ENCODE measurements around the gene RSAD1.

RSAD1 gene

DNA sequence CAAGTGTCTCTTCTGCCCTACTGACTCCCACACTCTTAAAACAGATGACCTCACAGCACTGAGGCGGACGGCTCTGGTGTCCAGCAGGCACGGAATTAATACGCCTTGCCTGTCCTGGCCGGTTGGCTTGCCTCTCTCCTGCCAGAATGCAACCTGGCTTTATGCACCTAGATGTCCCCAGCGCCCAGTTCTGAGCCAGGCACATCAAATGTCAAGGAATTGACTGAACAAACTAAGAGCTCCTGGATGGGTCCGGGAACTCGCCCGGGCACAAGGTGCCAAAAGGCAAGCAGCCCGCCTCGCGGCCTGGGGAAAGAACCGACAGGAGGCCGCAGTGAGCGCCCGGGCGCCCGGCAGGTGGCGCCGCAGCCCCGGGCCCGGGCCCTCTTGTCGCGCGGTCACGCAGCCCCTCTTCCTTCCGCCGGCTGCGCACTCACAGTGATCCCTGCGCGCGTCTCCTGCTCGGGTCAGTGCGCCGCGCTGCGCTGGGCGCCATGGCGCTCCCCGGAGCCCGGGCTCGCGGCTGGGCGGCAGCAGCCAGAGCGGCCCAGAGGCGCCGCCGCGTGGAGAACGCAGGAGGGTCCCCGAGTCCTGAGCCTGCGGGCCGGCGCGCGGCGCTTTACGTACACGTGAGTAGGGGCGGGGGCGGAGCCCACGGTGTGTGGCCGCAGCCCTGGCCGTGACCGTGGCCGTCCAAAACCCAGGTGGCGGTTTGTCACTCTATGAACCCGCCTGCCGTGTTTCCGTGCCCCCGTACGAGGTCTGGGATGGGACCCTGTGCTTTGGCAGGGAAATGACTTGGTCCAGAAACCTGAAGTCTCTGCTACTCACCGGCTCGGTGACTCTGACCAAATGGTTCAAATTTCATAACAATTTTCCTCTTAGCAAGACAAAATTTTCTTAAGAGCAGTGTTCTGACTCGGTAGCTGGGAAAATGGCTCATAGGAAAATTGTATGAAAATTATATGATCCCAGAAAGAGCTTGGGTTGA lies at the start of gene RSAD1:
Gene RSAD1 (plus strand): TSS at position 470 of the 991 bp plus-strand sequence. CDS start 25 bp downstream, at position 495.
- Histone ChIP-seq H3K36me3 (ENCODE audit: insufficient read depth, low read length) (peaks cover 13% of the 10 kb centered on the region), H3K9me3 (ENCODE audit: low read length) (no peaks in the 10 kb centered on the region), H3K27ac (ENCODE audit: low read depth, low read length) (peak within 1 kb of the TSS; percentile 70), H3K27me3 (ENCODE audit: control insufficient read depth in 1 of 2, insufficient read depth in 2 of 2, low read length in 2 of 2) (no peaks in the 10 kb centered on the region), H3K9ac (ENCODE audit: low read length) (peak within 1 kb of the TSS; percentile 71), H3K4me1 (ENCODE audit: insufficient read depth, low read length) (peaks cover 20% of the 10 kb centered on the region), H3K4me3 (ENCODE audit: low read depth in 1 of 2, low read length in 2 of 2) (peak within 1 kb of the TSS; percentile 59 to 98)

DNA sequence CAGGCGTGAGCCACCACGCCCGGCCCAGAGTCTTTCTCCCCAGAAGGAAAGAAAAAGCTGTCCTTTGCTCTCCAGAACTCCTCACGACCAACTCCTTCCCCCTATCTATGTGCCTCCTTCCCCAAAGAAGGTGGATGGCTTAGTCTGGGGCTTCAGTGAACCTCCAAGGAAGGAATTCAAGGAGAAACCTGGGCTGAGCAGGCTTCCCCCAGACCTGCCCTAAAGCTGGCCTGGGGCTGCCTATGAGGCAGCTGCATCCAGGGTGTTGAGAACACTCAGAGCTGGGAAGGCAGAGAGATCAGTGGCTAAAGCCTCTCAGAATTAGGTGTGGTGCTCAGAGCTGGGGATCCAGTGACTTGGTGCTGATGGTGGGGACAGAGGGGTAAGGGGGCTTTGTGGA lies 48.9 kb upstream of the RSAD1 start:
- no peak overlapping the region for H3K27ac ChIP-seq (ENCODE audit: low read depth, low read length)
- H3K4me3 ChIP-seq (ENCODE audit: low read depth in 1 of 2, low read length in 2 of 2): no peak overlapping the region

DNA sequence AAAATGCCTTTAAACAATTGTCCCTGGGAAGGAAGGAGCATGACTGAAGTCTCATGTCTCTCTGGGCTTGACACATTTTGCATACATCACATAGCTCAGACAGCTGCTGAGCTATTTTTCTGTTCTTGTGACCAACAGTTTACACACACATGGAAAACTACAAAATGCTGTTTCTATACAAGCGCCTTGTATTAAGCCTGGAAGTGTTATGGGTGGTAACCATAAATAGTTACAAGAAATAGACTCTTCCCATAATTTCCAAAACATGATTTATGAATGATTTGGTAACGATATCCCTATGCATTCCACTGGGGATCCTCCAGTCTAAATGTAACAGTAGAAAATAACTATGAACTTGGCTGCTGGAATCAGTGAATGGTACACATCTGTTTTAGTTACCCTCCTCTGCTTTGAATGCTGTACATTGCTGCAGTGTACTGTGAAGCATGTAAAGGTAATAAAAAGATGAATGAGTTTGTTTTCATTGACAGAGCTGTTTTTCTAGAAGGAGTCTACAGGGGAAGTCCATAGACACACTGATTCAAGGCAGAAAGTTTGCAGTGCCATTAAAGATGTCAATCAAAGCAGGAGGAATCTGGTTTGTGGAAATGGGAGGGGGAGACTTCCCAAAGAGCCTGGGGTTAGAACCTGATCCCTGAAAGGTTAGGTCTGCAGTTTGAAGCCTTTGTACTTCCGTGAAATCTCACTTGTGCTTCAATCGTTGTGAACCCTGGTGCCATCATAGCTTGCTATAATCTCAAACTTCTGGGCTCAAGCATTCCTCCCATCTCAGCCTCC lies 47.6 kb upstream of the RSAD1 start:
- no peak overlapping the region for H3K4me3 ChIP-seq (ENCODE audit: low read depth in 1 of 2, low read length in 2 of 2)
- no peaks in the 10 kb centered on the region for H3K27me3 ChIP-seq (ENCODE audit: control insufficient read depth in 1 of 2, insufficient read depth in 2 of 2, low read length in 2 of 2)
- no peaks in the 10 kb centered on the region for H3K36me3 ChIP-seq (ENCODE audit: insufficient read depth, low read length)
- no peaks in the 10 kb centered on the region for H3K9me3 ChIP-seq (ENCODE audit: low read length)
- H3K4me1 ChIP-seq (ENCODE audit: insufficient read depth, low read length): peaks cover 14% of the 10 kb centered on the region
- H3K27ac ChIP-seq (ENCODE audit: low read depth, low read length): no peak overlapping the region
- H3K9ac ChIP-seq (ENCODE audit: low read length): no peak overlapping the region

More for the DNA sequence above, 48.9 kb upstream of the RSAD1 start:
- H3K9me3 ChIP-seq (ENCODE audit: low read length): no peaks in the 10 kb centered on the region
- no peaks in the 10 kb centered on the region for H3K36me3 ChIP-seq (ENCODE audit: insufficient read depth, low read length)
- H3K4me1 ChIP-seq (ENCODE audit: insufficient read depth, low read length): peaks cover 23% of the 10 kb centered on the region
- no peak overlapping the region for H3K9ac ChIP-seq (ENCODE audit: low read length)
- no peaks in the 10 kb centered on the region for H3K27me3 ChIP-seq (ENCODE audit: control insufficient read depth in 1 of 2, insufficient read depth in 2 of 2, low read length in 2 of 2)

DNA sequence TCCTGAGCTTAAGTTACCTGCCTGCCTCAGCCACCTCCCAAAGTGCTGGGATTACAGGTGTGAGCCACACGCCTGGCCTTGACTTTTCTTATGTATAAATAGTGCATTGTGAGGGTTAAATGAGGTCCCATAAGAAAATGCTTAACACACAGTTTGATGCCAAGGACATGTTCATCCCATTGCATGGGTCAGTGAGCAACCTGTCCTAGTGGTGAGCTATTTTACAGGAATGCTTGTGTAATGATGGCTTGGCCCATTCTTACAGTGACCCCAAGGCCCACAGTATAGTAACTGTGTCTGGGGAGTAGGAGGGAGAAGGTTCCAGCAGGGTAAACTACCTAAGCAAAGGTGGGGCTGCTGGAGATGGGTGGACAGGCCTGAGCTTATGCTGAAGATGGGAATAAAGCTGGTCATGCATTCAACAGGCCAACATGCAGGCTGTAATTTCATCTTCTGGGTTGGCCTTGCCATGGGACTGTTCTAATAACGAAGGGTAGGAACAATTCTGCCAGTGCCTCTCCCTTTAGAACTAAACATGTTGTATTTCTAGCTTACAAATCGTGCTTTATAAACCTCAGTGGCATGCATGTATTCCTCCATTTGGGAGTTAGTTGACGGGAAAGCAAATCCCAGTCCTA lies 46.4 kb upstream of the RSAD1 start:
- Histone ChIP-seq H3K9me3 (ENCODE audit: low read length) (no peaks in the 10 kb centered on the region), H3K4me3 (ENCODE audit: low read depth in 1 of 2, low read length in 2 of 2) (no peak overlapping the region), H3K27me3 (ENCODE audit: control insufficient read depth in 1 of 2, insufficient read depth in 2 of 2, low read length in 2 of 2) (no peaks in the 10 kb centered on the region), H3K4me1 (ENCODE audit: insufficient read depth, low read length) (peaks cover 7% of the 10 kb centered on the region), H3K36me3 (ENCODE audit: insufficient read depth, low read length) (no peaks in the 10 kb centered on the region), H3K27ac (ENCODE audit: low read depth, low read length) (no peak overlapping the region), H3K9ac (ENCODE audit: low read length) (no peak overlapping the region)

DNA sequence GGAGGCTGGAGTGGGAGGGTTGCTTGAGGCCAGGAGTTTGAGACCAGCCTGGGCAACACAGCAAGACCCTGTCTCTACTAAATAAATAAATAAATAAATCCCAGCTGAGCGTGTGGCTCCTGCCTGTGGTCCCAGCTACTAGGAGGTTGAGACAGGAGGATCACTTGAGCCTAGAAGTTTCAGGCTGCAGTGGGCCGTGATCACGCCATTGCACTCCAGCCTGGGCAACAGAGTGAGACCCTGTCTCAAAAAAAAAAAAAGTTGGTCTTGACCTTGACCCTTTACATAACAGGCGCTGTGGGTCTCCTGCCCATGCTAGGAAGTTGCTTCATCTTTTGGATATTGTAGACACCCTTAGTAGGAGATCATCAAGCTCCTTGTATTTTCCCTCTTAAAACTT lies 41.3 kb upstream of the RSAD1 start:
- no peaks in the 10 kb centered on the region for H3K9me3 ChIP-seq (ENCODE audit: low read length)
- no peaks in the 10 kb centered on the region for H3K4me1 ChIP-seq (ENCODE audit: insufficient read depth, low read length)
- peaks cover 5% of the 10 kb centered on the region for H3K36me3 ChIP-seq (ENCODE audit: insufficient read depth, low read length)
- no peaks in the 10 kb centered on the region for H3K27me3 ChIP-seq (ENCODE audit: control insufficient read depth in 1 of 2, insufficient read depth in 2 of 2, low read length in 2 of 2)
- no peak overlapping the region for H3K9ac ChIP-seq (ENCODE audit: low read length)
- no peak overlapping the region for H3K27ac ChIP-seq (ENCODE audit: low read depth, low read length)
- no peak overlapping the region for H3K4me3 ChIP-seq (ENCODE audit: low read depth in 1 of 2, low read length in 2 of 2)

DNA sequence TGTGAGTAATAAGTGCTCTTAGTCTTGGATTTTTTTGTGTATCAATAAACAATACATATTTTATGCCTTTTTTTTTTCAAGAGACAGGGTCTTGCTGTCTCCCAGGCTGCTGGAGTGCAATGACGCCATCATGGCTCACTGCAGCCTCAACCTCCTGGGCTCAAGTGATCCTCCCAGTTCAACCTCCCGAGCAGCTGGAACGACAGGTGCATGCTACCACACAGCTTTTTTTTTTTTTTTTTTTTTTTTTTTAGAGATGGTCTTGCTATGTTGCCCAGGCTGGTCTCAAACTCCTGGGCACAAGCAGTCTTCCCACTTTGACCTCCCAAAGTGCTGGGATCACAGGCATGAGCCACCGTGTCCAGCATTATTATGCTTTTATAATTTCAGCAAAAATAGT lies 39.7 kb upstream of the RSAD1 start:
- peaks cover 4% of the 10 kb centered on the region for H3K4me1 ChIP-seq (ENCODE audit: insufficient read depth, low read length)
- H3K36me3 ChIP-seq (ENCODE audit: insufficient read depth, low read length): peaks cover 5% of the 10 kb centered on the region
- H3K9ac ChIP-seq (ENCODE audit: low read length): no peak overlapping the region
- H3K9me3 ChIP-seq (ENCODE audit: low read length): no peaks in the 10 kb centered on the region
- no peak overlapping the region for H3K4me3 ChIP-seq (ENCODE audit: low read depth in 1 of 2, low read length in 2 of 2)
- no peak overlapping the region for H3K27ac ChIP-seq (ENCODE audit: low read depth, low read length)
- no peaks in the 10 kb centered on the region for H3K27me3 ChIP-seq (ENCODE audit: control insufficient read depth in 1 of 2, insufficient read depth in 2 of 2, low read length in 2 of 2)

DNA sequence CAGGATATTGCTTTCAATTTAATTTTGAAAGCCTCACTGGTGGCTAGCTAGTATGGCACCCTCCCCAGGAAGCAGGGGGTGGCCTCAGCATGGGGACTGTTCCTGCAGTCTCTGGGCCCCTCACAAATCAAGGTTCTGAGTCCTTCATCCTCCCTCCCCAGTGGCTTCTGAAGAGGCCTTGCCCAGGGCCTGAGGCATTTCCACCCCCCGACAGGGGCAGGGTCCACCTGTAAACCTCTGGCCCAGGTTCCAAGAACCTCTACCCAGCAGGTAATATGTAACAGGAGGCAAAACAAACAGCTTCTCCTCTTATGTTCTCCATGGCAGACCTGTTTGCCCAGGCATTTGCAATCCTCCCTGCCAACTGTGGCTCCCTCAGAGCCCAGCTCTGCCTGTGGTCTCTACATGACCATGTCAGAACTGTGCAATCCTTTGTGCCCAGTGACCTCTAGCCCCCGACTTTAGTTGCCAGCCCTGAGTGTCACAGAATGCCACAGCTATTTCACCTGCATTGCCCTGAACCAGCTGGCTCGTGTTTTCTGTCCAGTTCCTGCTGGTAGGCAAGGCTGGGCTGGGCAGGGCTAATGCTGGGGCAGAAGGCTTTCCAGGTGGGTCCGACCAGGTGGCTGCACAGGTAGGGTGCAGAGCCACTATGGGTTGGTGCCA lies 38.4 kb upstream of the RSAD1 start:
- Histone ChIP-seq H3K27ac (ENCODE audit: low read depth, low read length) (no peak overlapping the region), H3K36me3 (ENCODE audit: insufficient read depth, low read length) (peaks cover 5% of the 10 kb centered on the region), H3K4me1 (ENCODE audit: insufficient read depth, low read length) (peaks cover 4% of the 10 kb centered on the region), H3K9me3 (ENCODE audit: low read length) (no peaks in the 10 kb centered on the region), H3K4me3 (ENCODE audit: low read depth in 1 of 2, low read length in 2 of 2) (no peak overlapping the region), H3K9ac (ENCODE audit: low read length) (no peak overlapping the region), H3K27me3 (ENCODE audit: control insufficient read depth in 1 of 2, insufficient read depth in 2 of 2, low read length in 2 of 2) (no peaks in the 10 kb centered on the region)

DNA sequence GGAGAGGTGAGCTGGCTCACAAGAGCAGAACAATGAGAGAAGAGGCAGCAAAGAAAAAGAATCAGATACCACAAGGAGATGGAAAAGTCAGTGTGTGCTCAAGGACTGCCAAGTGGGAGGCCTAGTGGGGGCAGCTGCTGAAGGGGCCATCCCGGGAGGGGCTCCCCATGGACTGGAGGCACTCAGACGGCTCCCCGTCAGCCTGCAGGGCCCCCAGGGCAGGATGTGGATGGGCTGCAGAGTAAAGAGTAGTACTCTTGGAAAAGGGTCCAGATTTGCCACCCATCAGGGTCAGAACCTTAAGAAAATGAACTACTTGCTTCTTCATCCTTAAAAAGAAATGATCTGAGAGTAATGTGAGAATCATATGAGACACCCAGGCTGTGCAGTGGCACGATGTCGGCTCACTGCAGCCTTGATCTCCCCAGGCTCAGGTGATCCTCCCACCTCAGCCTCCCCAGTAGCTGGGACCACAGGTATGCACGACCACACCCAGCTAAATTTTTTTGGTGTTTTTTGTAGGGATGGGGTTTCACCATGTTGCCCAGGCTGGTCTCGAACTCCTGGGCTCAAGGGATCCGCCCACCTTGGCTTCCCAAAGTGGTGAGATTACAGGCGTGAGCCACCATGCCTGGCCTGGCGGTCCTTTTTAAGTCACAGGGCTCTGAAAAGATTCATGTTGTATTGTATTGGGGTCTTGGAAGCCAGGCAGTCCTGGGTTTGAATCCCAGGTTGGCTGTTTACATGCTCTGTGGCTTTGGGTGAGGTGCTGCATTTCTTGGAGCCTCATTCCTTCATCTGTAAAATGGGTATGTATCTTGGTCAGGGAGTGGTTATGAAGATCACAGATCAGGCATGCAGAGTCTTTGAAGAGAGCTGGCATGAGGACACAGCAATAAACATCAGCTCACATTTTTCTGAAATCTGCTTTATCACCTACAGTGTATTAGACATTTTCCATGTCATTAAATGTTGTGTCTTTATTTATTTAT lies 37.5 kb upstream of the RSAD1 start:
- H3K4me1 ChIP-seq (ENCODE audit: insufficient read depth, low read length): peaks cover 4% of the 10 kb centered on the region
- no peak overlapping the region for H3K4me3 ChIP-seq (ENCODE audit: low read depth in 1 of 2, low read length in 2 of 2)
- no peak overlapping the region for H3K27ac ChIP-seq (ENCODE audit: low read depth, low read length)
- H3K9ac ChIP-seq (ENCODE audit: low read length): no peak overlapping the region
- H3K9me3 ChIP-seq (ENCODE audit: low read length): no peaks in the 10 kb centered on the region
- peaks cover 5% of the 10 kb centered on the region for H3K36me3 ChIP-seq (ENCODE audit: insufficient read depth, low read length)
- H3K27me3 ChIP-seq (ENCODE audit: control insufficient read depth in 1 of 2, insufficient read depth in 2 of 2, low read length in 2 of 2): no peaks in the 10 kb centered on the region

DNA sequence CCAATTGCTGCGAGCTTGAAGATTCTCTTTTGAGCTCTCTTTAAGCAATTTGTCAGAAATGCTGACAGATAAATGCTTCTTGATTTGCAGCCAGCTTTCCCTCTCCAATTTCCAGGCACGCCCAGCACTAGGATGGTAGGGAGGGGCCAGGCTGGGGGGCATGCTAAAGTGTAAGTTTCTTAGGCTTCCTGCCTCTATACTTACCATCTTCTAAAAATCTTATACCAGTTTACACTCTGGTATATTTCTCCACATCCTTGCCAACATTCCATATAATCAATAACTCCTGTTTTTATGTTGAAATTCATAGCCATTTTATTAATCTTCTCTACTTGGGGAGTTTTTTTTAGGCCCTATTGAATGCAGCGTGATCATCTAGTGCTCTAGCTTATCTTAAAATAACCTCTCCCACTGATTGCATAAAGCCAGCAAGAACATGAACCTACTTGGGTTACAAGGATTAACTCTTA lies 35.1 kb upstream of the RSAD1 start:
- Histone ChIP-seq H3K27ac (ENCODE audit: low read depth, low read length) (no peak overlapping the region), H3K27me3 (ENCODE audit: control insufficient read depth in 1 of 2, insufficient read depth in 2 of 2, low read length in 2 of 2) (no peaks in the 10 kb centered on the region), H3K4me1 (ENCODE audit: insufficient read depth, low read length) (peaks cover 4% of the 10 kb centered on the region), H3K36me3 (ENCODE audit: insufficient read depth, low read length) (peaks cover 5% of the 10 kb centered on the region), H3K9ac (ENCODE audit: low read length) (no peak overlapping the region), H3K4me3 (ENCODE audit: low read depth in 1 of 2, low read length in 2 of 2) (no peak overlapping the region), H3K9me3 (ENCODE audit: low read length) (no peaks in the 10 kb centered on the region)

All from muscle layer of colon (tissue), 2 donors.